GM18502 (cell line): ENCODE results near the gene AIP.
"Not testable (repeated sequence)": the region's sequence is repeated elsewhere in the genome, so short reads cannot be mapped to it uniquely, and the experiment has no call there.

ENCODE experiments used
- ATAC-seq: cut with Tn5 transposase; IDR thresholded peaks from one replicate; pipeline ENCODE4 v1.9.1; 2021; ENCODE audit warnings: mild to moderate bottlenecking; ENCODE audit not compliant: unreplicated experiment, poor library complexity

The AIP gene

DNA sequence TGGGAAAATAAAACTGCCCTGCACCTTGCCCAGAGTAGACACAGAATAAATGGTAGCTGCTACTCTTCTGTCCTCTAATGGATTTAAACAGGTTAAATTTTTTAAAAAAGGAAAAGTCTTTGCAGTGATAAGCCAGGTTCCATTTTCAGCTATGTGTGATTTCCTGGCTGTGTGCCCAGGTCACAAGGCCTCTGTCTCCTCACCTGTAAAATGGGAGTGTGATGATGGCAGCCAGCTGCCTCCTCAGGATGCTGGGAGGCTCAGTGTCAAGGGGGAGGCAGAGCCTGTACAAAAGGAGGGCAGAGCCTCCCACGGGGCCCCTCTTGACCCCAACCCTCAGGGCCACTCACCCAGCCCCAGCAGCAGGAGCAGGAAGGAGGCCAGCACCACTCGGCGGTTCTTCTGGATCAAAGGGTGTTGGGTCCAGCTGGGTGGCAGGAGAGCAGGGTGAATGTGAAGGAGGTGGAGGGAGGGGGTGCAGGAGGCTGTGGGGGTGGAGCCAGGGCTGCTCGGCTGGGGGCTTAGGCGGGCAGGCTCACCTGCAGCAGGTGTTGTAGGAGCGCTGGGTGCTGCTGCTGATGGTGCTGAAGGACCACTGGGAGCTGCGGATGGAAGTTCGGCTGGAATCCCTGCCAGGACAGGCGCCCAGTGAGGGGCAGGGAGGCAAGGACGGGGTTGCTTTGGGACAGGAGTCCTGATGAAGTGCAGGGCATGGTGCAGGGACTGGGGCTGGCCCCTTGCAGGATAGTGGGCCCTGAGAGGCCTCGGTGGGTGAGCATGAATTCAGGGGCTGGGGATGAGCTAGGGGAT is 15.7 kb upstream of the AIP start:
- no peak for ATAC-seq

DNA sequence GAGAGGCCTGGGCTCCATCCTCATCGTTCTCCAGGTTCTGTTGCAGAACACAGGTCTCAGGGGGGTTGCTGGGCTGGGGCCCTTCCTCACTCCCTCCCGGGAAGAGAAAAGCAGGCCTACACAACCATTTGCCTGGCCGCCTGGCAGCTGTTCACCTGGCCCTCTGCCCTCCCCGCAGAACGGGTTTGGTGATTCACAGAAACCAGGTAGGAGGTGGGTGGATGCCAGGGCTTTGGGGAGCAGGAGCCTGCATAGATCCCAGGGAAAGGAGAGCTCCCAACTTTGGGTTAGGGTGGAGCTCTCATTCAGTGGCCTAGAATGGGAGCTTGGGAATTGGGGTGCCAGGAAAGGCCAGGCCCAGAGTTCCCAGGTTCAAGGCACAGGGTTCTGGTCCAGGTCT is 14.8 kb upstream of the AIP start:
- ATAC-seq: no peak

DNA sequence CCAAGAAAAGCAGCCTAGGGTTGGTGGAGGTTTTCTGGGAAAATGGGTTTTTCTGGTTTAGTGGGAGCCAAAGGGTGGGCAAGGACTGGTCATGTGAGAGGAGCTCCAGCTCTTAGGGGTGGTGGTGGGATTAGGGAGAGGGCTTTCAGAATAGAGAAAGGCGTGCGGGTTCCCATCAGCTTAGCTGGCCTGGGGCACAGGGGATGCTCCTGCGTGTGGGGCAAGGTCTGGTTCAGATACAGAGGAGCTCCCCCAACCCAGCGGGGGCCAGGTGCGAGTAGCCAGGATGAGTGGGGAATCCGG is 14.4 kb upstream of the AIP start:
- no peak for ATAC-seq

DNA sequence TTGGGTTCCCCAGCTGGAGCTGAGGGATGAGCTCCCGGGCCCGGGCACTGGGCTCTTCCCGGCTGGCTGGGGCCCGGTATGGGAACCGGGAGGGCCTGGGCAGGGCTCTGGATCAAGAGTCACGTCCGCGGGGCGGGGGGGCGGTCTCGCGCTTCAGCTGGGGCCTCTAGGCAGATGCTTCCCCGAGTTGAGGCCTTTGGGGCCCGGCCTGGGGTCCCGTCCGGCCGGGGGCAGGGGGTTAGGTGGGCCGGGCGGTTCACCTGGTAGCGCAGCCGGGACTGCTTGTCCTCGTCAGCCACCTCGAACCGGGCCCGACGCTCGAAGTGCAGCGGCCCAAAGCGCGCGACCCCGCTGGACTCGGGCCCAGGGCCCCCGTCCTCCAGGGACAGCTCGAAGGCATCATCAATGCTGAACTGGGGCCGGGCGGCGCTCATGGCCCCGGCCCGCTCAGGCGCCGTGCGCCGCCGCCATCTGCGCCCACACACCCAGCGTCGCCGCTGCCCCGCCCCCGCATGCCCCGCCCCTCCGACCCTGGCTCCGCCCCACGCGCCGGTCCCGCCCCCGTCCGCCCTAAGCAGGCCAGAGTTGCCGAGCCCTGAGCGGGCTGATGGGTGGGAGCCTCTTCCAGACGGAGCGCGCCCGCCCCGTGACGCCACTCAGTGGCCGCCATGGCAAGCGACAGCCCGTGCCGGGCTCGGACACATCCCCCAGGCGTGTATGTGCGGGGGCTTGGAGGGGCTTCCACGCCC is 13.9 kb upstream of the AIP start, which contains the start of gene TMEM134:
Gene TMEM134, minus strand, starts transcription at position 493 of the 749 bp plus-strand sequence. Its CDS starts 59 bp downstream, at position 434.
- ATAC-seq: peak; percentile 69

DNA sequence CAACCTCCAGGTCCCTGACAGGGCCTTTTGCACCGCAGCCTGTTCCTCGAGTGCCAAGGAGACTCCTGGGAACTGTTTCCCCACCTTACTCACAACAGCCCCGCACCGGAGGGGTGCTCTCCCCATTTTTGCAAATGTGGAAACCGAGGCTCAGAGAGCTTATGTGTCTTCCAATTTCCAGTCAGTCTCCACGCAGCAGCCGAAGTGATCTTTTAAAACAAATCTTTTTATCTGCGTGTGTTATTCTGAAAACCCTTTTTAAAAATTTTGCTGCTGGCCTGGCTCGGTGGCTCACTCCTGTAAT is 13.4 kb upstream of the AIP start:
- no peak for ATAC-seq

DNA sequence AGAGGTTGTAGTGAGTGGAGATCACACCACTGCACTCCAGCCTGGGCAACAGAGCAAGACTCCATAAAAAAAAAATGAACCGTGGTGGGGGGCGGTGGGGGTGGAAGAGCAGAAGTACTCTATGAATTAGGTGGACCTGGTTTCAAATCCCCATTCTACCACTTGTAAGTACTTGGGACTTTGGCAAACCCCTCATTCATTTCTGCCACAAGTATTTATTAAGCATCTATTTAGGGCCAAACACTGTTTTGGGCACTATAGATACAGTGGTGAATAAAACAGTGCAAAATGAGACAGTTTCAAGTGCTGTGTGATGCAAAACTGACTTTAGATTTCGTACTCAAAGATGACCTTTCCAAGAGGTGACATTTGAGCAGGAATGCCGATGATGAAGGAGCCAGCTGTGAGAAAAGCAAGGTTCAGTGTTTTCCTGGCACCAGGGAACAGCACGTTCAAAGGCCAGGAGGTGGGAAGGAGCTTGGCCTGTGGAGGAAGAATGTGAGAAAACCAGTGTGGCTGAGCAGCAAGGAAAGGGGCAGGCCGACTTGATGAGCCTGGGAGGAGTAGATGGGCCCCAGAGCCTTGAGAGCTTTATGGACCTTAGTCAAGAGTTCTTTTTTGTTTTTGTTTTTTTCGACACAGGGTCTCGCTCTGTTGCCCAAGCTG is 12.4 kb upstream of the AIP start:
- ATAC-seq: no peak

DNA sequence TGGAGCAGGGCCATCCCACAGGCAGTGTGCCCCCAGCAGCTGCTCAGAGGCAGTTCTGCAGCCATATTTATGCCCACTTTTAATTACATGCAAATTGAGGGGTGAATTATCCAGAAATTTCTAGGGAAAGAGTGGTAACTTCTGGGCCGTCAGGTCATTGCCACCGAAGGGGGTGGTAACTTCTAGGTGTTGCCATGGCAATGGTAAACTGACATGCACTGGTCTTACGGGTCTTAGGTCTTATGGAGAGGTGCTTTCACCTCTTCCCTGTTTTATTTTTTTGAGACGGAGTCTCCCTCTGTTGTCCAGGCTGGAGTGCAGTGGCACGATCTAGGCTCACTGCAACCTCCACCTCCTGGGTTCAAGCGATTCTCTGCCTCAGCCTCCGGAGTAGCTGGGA is 9.9 kb upstream of the AIP start:
- no peak for ATAC-seq

DNA sequence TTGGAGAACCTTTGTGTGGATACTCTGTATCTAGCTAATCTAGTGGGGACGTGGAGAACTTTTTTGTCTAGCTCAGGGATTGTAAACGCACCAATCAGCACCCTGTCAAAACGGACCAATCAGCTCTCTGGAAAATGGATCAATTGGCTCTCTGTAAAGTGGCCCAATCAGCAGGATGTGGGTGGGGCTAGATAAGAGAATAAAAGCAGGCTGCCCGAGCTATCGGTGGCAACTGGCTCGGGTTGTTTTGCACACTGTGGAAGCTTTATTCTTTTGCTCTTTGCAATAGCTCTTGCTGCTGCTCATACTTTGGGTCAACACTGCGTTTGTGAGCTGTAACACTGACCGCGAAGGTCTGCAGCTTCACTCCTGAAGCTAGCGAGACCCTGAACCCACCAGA is 6.1 kb upstream of the AIP start:
- ATAC-seq: not testable (repeated sequence)

DNA sequence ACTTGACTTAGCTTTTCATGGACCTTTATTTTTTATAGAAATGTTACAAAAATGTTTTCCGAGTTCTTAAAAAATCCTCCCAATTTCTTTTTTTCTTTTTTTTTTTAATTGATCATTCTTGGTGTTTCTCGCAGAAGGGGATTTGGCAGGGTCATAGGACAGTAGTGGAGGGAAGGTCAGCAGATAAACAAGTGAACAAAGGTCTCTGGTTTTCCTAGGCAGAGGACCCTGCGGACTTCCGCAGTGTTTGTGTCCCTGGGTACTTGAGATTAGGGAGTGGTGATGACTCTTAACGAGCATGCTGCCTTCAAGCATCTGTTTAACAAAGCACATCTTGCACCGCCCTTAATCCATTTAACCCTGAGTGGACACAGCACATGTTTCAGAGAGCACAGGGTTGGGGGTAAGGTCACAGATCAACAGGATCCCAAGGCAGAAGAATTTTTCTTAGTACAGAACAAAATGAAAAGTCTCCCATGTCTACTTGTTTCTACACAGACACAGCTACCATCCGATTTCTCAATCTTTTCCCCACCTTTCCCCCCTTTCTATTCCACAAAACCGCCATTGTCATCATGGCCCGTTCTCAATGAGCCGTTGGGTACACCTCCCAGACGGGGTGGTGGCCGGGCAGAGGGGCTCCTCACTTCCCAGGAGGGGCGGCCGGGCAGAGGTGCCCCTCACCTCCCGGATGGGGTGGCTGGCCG is 5.3 kb upstream of the AIP start:
- ATAC-seq: not testable (repeated sequence)

DNA sequence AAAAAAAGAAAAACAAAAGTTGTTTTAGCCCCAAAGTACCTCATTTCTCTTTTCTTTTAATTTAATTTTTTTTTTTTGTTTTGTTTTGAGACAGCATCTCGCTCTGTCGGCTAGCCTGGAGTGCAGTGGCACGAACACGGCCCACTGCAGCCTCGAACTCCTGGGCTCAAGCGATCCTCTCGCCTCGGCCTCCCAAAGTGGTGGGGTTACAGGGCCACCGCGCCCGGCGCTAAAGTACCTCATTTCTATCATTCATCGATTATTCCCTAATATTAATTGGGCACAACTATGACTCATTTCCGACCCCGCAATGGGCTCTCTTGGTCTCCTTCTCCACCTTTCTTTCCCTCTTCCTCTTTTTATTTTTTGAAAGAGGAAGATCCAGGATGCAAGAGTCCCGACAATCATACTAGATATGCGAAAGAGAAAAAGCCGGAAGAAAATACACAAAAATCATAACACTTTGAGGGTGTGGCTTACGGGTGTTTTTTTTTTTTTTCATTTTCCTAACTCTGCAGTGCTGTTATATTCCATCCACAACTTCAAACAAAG is 475 bp upstream of the AIP start:
- peak; percentile 8 for ATAC-seq

DNA sequence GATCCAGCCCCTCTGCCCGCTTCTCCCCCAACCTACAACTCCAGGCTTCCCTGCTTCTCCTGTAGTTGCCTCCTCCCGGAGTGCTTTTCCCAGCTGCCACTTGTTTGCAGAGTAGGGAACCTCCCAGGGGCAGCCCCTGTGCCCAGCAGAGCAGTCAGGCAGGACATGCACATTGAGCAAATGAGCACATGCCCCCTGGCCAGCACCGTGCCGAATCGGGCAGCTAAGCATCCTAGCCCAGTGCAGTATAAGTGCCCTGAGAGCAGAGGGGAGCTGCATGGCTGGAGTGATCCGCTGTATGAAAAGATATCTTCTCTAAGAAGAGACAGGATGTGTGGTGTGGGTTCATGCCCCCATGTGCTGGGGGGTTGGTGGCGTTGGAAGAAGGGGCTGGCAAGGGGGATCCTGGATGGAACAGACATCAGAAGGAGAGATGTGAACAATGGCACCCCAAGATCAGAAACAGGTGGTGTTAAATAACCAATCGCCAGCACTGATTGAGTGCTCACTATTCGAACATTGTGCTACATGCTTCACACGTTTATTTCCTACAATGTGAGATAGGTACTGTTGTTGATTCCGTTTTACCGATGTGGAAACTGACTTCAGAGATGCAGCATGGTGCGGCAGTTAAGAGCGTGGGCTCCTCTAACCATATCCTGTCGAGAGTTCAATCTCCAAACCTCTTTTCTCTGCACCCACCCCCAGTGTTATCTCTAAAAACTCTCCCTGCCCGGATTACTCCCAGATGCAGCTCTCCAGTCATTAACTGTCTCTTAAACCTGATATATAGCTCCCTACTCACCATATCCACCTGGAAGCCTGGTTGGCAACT is 1.2 kb downstream of the AIP start:
- ATAC-seq: no peak

DNA sequence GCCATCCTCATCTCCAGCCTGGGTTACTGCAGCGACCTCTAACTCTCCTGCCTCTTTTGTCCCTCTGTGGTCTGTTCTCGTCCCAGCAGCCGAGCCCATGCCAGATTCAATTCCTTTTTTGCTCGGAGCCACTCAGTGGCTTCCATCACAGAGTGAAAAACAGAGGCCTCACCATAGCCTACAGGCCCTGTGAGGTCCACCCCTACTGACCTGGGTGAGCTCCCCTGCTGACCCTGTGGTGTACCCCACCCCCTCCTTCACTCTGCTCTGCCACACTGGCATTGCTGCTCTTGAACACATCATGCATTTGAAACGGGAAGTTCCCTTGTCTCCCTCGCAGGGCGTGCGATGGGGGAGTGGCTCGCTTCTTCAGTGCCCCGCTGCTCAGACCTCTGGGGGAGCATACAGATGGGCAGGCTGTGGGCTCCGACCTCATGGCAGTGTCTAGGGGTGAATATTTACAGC is 2.1 kb downstream of the AIP start:
- ATAC-seq: no peak

DNA sequence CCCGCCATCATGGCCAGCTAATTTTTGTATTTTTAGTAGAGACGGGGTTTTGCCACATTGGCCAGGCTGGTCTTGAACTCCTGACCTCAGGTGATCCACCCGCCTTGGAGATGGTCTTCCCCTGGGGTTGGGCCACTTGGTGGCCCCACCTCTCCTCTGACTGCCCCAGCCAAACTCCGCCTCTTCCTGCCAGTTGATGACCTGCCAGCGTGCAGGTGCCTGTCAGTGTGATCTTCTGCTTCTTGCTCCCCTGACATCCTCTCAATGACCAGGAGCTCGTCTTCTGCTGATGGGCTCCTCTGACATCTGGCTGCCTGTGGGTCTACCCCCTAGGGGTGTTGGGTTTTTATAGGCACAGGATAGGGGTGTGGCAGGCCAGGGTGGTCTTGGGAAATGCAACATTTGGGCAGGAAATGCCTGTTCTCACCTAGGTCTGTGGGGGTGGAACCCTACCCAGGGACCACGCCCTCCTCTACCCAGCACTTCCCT is 3.1 kb downstream of the AIP start:
- not testable (repeated sequence) for ATAC-seq

DNA sequence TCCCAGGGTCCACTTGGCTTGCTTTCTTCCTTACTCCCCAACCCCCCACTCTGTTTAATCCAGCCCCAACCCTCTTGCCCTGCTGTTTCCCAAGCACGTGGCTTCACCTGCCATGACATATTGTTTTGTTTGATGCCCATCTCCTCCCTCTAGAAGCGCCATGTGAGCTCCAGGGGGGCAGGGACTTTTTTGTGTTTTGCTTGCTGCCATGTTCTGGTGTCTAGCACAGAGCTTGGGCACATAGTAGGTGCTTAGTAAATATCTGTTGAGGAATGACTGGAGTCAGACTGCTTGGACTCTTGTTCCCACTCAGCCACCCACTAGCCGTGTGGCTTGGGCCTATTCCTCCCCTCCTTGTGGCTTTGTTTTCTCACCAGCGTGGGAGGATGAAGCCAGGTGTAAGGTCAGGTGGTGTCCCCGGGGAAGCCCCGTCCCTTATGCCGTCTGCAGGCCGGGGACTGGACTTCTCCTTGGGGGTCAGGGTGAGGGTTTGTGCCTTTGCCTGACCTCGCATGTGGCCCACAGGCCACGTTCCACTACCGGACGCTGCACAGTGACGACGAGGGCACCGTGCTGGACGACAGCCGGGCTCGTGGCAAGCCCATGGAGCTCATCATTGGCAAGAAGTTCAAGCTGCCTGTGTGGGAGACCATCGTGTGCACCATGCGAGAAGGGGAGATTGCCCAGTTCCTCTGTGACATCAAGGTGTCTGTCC is 3.8 kb downstream of the AIP start:
- no peak for ATAC-seq

DNA sequence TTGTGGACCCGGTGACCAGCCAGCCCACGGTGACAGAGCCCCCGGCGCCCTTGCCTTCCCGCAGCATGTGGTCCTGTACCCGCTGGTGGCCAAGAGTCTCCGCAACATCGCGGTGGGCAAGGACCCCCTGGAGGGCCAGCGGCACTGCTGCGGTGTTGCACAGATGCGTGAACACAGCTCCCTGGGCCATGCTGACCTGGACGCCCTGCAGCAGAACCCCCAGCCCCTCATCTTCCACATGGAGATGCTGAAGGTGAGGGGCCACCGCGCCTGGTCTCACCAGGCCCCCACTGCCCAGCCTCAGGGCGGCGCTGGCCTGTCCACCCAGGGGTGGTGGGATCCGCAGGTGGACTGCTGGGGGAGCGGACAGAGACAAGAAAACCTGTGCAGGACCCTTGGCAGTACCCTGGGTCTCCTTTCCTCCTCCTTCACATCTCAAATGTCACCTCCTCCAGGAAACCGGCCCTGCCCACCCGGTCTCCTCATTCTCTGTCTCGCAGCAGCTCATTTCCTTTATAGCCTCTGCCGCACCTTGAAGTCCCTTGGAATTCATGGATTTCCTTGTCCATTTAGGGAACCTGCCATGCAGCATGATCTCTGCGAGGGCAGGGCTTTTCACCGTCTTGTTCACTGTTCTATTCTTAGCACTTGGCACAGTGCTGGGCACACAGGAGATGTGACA is 6.5 kb downstream of the AIP start:
- no peak for ATAC-seq

DNA sequence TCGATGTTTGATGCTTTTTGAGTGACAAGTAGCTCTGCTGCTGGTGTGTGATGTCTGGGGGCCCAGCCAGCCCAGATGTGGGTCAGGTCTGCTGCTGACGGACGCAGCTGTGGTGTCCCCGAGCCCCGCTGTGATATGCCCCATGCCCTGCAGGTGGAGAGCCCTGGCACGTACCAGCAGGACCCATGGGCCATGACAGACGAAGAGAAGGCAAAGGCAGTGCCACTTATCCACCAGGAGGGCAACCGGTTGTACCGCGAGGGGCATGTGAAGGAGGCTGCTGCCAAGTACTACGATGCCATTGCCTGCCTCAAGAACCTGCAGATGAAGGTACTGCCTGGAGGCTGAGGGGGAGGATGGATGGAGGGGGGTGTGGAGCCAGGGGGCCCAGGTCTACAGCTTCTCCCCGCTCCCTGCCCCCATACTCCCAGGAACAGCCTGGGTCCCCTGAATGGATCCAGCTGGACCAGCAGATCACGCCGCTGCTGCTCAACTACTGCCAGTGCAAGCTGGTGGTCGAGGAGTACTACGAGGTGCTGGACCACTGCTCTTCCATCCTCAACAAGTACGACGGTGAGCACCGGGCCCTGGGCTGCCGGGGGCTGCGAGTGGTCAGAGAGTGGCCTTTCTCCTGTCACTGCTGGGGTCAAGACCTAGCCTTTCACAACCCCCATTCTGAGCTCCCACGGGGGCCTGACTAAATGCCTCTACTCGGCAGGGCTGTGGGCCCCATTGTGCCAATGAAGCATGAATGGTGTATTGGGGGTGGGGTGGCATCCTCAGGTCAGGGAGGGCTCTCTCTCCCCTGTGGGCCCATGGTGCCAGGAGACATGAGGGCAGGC is 7.3 kb downstream of the AIP start:
- no peak for ATAC-seq

DNA sequence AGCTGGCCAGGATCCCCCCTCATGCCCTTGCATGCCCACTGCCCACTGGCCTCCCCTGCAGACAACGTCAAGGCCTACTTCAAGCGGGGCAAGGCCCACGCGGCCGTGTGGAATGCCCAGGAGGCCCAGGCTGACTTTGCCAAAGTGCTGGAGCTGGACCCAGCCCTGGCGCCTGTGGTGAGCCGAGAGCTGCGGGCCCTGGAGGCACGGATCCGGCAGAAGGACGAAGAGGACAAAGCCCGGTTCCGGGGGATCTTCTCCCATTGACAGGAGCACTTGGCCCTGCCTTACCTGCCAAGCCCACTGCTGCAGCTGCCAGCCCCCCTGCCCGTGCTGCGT is 7.9 kb downstream of the AIP start:
- no peak for ATAC-seq
